Raji (cell line): ENCODE data around the gene ADCY6.

Experiments used
- POLR2A ChIP-seq: IDR thresholded peaks from 2 replicates; pipeline ENCODE4 v1.6.1; 2011; ENCODE audit warnings: low read depth, low read length, control low read depth; ENCODE audit not compliant: insufficient read depth

ADCY6 gene

DNA sequence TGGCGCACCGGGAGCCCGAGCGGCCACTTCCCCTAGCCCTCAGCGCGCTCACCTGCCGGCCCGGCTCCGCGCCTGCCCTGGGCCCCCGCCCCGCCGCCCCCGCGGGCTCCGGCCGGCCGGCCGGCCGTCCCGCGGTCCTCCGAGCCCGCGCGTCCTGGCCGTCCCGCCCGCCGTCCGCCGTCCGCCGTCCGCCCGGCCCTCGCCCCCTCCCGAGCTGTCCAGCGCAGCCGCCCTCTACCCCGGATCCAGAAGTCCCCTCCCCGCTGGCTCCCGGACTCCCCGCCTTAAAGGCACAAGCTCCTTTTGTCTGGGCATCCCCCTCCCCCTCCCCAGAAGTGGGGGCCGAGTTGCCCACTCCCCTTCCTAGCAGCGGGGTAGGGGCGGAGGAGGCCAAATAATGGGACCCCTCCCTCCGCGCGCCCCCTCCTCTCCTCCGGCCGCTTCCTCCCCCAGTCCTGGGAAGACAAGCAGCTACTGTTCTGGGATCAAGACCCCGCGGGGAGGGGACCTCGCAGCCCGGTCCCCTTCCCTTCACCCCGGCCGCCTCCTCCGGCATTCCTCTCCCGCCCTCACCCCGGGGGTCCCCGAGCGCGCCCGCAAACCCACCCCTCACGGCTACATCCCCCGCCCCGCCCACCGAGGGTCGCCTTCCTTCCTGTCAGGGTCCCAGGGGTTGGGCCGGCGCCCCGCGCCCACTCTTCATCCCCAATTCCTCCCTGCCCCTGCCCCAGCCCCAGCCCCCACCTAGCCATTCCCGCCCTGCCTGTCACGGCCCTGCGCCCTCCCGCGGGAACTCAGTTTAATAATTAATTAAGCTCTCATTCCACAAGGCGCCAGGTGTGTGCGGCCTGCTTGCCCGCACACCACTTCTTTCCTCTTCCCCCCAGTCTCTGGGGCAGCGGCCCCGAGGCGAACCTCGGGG lies at the start of gene ADCY6:
ADCY6 (minus strand) TSS at position 236 of the 922 bp plus-strand sequence. CDS start 5,655 bp downstream, outside the sequence.
- no peak for TF ChIP-seq POLR2A

DNA sequence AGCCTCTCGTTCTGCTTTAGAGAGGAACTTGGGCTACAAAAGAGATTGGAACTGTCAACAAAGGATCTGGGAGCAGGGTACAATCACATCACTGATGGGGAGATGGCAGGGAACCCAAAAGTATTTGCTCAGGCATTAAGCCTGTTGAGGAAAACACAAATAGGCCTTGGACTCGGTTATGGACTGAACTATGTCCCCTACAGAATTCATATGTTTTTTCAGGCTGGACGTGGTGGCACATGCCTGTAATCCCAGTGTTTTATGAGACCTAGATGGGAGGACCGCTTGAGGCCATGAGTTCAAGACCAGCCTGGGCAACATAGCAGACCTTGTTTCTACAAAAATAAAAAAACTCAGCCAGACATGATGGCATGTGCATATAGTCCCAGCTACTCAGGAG lies 49.2 kb upstream of the ADCY6 start:
- no peak for TF ChIP-seq POLR2A

- no peak for TF ChIP-seq POLR2A
Measured at GRCh38 chr12:48832321-48833060, 43.6 kb upstream of the ADCY6 start.

DNA sequence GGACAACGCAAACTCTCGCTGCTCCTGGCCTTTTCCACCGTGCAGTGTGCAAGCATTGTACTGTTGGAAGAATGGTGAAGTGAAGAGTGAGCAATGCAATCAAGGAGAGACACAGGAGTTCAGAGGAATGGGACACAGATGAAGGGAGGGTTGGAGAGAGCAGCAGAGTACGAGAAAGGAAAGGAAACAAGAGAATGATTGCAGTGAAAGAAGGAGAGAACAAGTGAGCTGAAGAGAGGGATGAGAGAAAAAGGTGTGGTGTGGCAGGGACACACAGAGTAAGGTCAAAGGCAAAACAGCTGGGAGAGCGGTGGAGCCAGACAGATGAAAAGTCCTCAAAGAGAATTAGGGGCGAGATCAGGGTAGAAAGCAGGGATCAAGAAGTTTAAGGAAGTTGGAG lies 42.4 kb upstream of the ADCY6 start:
- TF ChIP-seq POLR2A, result no peak

GRCh38 chr12:48828841-48829575 lies 40.1 kb upstream of the ADCY6 start:
- no peak for TF ChIP-seq POLR2A

DNA sequence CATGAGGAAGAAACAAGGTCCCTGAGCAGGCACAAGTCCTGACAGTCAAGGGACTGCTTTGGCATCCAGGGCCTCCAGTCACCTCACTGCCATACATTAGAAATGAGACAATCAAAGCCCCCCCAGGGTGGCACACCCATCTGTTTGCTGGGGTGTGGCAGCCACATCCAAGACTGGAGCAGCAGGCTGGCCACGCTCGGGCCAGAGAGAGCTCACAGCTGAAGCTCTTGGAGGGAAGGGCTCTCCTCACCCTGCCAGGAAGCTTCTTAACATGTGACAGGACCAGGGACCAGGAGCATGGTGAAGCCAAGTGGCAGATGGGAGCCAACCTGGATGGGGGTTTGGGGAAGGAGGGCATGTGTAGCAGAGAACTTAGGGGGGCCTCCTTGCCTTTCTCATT lies 39.4 kb upstream of the ADCY6 start:
- no peak for TF ChIP-seq POLR2A

DNA sequence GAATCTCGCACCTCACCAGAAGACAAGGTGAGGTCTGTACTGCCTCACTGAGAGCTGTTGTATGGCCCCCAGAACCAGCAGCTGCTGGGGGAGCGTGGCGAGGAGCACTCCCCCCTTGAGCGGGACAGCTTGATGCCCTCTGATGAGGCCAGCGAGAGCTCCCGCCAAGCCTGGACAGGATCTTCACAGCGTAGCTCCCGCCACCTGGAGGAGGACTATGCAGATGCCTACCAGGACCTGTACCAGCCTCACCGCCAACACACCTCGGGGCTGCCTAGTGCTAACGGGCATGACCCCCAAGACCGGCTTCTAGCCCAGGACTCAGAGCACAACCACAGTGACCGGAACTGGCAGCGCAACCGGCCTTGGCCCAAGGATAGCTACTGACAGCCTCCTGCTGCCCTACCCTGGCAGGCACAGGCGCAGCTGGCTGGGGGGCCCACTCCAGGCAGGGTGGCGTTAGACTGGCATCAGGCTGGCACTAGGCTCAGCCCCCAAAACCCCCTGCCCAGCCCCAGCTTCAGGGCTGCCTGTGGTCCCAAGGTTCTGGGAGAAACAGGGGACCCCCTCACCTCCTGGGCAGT lies 38.7 kb upstream of the ADCY6 start:
- TF ChIP-seq POLR2A, result no peak

GRCh38 chr12:48827026-48827425 lies 38.1 kb upstream of the ADCY6 start:
- no peak for TF ChIP-seq POLR2A

DNA sequence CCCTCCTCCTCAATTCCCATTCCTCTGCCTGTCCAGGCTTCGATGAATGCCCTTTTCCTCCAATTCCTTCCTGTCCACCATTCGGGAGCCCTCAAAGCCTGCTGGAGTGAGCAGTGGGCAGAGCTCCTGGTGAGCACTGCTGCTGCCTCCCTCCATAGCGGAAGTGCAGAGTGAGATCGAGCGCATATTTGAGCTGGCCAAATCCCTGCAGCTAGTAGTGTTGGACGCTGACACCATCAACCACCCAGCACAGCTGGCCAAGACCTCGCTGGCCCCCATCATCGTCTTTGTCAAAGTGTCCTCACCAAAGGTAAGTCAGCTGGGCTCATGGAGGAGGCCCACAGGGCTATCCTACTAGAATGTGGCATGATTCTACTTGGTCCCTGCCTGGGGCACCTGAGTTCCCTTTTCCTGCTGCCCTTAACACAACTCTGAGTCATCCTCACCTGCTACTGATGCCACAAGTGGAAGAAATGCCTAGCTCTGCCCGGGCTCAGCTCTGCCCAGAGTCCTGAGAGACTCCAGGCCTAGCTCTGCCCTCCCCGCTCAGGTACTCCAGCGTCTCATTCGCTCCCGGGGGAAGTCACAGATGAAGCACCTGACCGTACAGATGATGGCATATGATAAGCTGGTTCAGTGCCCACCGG lies 37.4 kb upstream of the ADCY6 start:
- no peak for TF ChIP-seq POLR2A

DNA sequence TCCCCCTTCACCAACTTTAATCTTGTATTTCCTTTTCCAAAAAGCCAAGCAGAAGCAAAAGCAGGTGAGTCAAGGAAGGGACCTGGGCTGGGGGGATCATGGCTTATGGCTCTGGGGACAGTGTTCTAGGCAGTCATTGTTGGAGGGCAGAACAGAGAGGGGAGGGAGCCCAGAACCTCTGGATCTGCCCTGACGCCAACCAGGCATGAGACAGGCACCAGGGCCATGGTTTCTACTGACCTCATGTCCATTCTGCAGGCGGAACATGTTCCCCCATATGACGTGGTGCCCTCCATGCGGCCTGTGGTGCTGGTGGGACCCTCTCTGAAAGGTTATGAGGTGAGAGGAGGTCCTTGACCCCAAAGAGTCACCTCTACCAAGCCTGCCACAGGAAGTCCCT lies 36.0 kb upstream of the ADCY6 start:
- no peak for TF ChIP-seq POLR2A

DNA sequence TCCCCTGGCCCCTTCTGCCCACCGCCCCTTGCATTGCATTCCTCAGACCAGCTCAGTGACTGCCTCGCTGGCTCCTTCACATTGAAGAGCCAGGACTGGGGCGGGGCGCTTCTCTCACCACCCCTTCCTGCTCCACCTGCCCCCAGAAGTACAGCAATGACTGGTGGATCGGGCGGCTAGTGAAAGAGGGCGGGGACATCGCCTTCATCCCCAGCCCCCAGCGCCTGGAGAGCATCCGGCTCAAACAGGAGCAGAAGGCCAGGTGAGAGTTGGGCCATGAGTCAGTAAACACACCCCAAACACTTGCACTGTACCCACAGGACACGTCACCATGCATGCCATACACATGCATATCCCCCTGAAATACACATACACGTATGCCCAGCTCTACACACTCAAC lies 35.2 kb upstream of the ADCY6 start:
- no peak for TF ChIP-seq POLR2A

DNA sequence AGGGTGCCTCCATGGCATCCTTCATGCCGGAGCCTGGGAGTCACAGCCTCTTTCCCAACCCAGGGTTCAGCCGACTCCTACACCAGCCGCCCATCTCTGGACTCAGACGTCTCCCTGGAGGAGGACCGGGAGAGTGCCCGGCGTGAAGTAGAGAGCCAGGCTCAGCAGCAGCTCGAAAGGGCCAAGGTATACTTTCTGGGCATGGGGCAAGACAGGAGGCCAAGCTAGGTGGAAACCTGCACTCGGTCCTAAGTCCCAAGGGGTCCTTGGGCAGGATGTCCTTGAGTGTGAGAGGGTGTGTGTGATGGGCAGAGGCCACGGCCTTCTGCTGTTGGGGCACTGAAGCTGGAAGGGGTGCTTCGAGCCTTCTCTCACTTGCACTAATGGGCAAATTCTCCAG lies 34.4 kb upstream of the ADCY6 start:
- TF ChIP-seq POLR2A, result no peak

GRCh38 chr12:48822711-48823110 lies 33.8 kb upstream of the ADCY6 start:
- no peak for TF ChIP-seq POLR2A

- TF ChIP-seq POLR2A, result no peak
Measured at GRCh38 chr12:48822139-48822538, 33.2 kb upstream of the ADCY6 start.

GRCh38 chr12:48819986-48820725 lies 31.3 kb upstream of the ADCY6 start:
- TF ChIP-seq POLR2A, result no peak
